Tibial nerve (tissue), 4 donors: Measurements from ENCODE around the gene GPRIN3. TPM values are rescaled to one million over a fixed set of nuclear protein-coding genes. Genes with fewer than 3 reads are reported as not detected.

Source experiments
- DNase-seq, 2 donors: peaks; one replicate each; pipeline ENCODE4 v3.0.0-alpha.2; 2019; ENCODE audit warnings: low spot score in 2 of 2
- H3K27ac ChIP-seq, 4 donors: fragments of 200-600 bp; sonication (generic) in 3 of 4; one replicate each; pipeline ENCODE4 v1.5.1; 2017 to 2019; ENCODE audit warnings: mild to moderate bottlenecking in 1 of 4
- H3K27me3 ChIP-seq, 2 donors: fragments of 200-600 bp; sonication (generic) in 1 of 2; one replicate each; pipeline versions ENCODE4 v1.5.1 to v1.6.0; 2017 to 2019
- H3K36me3 ChIP-seq, 3 donors: fragments of 200-600 bp; sonication (generic); one replicate each; pipeline ENCODE4 v1.5.1; 2018 to 2019
- H3K4me1 ChIP-seq, 4 donors: fragments of 200-600 bp; sonication (generic) in 3 of 4; one replicate each; pipeline ENCODE4 v1.5.1; 2017 to 2019
- H3K4me3 ChIP-seq, 4 donors: fragments of 200-600 bp; sonication (generic) in 3 of 4; one replicate each; pipeline ENCODE4 v1.5.1; 2017 to 2019; ENCODE audit warnings: mild to moderate bottlenecking in 1 of 4, moderate library complexity in 1 of 4
- H3K9me3 ChIP-seq, 4 donors: fragments of 200-600 bp; sonication (generic) in 3 of 4; one replicate each; pipeline ENCODE4 v1.5.1; 2017 to 2019
- EP300 ChIP-seq, 2 donors: sonication (generic); formaldehyde crosslinking; IDR thresholded peaks; one replicate each; pipeline ENCODE4 v1.6.1; 2017; ENCODE audit warnings: antibody characterized with exemption in 2 of 2, mild to moderate bottlenecking in 1 of 2
- POLR2A ChIP-seq, 2 donors: fragments of 450-650 bp; IDR thresholded peaks; one replicate each; pipeline ENCODE4 v1.6.1; 2017; ENCODE audit warnings: antibody characterized with exemption in 2 of 2, mild to moderate bottlenecking in 2 of 2, moderate library complexity in 2 of 2
- WGBS, 2 donors: methylation state at CpG; one replicate each; pipeline ENCODE4 v1.1.5; 2018; 5-methylcytosine and 5-hydroxymethylcytosine counted together
- total RNA-seq, 4 donors: library from RNA; depleted of rRNA; stranded (reverse); fragments of >200 nt; gene quantifications; one replicate each; pipeline ENCODE4 v1.1.0, GENCODE V29; 2016
- TF ChIP-seq, protein P1 (sequence below), 5 experiments: fragments of 200-600 bp in 3 of 5; fragments of 450-650 bp in 2 of 5; sonication (generic) in 3 of 5; IDR thresholded peaks; one replicate each; pipeline ENCODE4 v1.5.1; 2016 to 2019; ENCODE audit warnings: antibody characterized with exemption in 5 of 5, mild to moderate bottlenecking in 3 of 5, moderate library complexity in 2 of 5

GPRIN3 gene
- total RNA-seq, 4 donors from 2014 or later: 2.3 to 5.2 (median 4.6) TPM

GRCh38 chr4:89245459-89245858 lies 62.1 kb downstream of the GPRIN3 start:
- Histone ChIP-seq H3K36me3 (no peaks in the 10 kb centered on the region), H3K4me3 (no peak overlapping the region), H3K27me3 (no peaks in the 10 kb centered on the region), H3K9me3 (no peaks in the 10 kb centered on the region), H3K4me1 (no peaks in the 10 kb centered on the region), H3K27ac (no peak overlapping the region)
- WGBS, 2 donors: 84 to 85% methylated on average over 2 of the region's 2 CpGs
- DNase-seq: no peak
- TF ChIP-seq, protein P1, sequence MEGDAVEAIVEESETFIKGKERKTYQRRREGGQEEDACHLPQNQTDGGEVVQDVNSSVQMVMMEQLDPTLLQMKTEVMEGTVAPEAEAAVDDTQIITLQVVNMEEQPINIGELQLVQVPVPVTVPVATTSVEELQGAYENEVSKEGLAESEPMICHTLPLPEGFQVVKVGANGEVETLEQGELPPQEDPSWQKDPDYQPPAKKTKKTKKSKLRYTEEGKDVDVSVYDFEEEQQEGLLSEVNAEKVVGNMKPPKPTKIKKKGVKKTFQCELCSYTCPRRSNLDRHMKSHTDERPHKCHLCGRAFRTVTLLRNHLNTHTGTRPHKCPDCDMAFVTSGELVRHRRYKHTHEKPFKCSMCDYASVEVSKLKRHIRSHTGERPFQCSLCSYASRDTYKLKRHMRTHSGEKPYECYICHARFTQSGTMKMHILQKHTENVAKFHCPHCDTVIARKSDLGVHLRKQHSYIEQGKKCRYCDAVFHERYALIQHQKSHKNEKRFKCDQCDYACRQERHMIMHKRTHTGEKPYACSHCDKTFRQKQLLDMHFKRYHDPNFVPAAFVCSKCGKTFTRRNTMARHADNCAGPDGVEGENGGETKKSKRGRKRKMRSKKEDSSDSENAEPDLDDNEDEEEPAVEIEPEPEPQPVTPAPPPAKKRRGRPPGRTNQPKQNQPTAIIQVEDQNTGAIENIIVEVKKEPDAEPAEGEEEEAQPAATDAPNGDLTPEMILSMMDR (IDR thresholded peaks at IDR 0.05): no peak
- TF ChIP-seq POLR2A (IDR thresholded peaks at IDR 0.05) (no peak), EP300 (IDR thresholded peaks at IDR 0.05) (no peak)

GRCh38 chr4:89243733-89244252 lies 63.8 kb downstream of the GPRIN3 start:
- Histone ChIP-seq H3K4me3 (no peak overlapping the region), H3K27me3 (no peaks in the 10 kb centered on the region), H3K36me3 (no peaks in the 10 kb centered on the region), H3K27ac (no peak overlapping the region), H3K9me3 (no peaks in the 10 kb centered on the region), H3K4me1 (no peaks in the 10 kb centered on the region)
- TF ChIP-seq POLR2A (IDR thresholded peaks at IDR 0.05) (no peak), EP300 (IDR thresholded peaks at IDR 0.05) (no peak)
- TF ChIP-seq, protein P1 (IDR thresholded peaks at IDR 0.05): no peak
- DNase-seq: no peak

DNA sequence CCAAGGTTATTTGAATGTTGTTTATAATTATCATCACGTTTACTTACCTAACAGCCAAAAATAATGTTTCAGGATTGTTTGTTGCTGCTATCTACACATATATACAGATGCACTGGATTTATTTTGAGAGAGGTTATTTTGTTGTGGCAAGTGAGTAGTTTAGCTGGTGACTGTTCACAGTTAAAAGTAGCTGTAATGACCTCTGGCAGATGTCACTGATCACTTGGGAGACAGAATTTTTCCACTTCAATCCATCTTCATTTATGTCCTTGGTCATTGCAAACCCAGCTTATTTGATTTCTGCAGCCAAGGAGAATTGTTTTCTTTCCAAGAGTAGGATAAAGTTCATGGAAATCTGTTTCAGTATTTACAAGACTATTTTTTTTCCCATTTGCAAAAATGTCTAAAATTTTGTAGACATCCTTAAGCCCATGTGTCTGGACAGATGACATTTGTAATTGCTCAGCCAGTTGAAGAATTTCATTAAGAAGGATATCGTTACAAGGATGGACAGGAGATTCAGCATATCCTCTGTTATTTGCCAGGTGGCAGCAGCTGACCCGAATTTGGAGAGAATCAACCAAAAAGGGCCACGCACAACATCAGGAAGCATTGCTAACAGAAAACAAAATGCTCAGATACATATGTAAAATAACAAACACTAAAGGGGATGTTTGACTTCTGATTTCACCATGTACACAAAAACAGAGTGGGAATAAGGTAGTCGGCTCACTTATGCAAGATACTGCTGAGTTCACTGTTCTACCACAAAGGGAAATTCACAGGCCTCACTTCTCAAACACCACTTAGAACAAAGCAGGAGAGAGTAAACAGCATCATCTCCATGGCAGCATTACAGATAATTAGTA lies 64.5 kb downstream of the GPRIN3 start:
- Histone ChIP-seq H3K36me3 (no peaks in the 10 kb centered on the region), H3K9me3 (no peaks in the 10 kb centered on the region), H3K27ac (no peak overlapping the region), H3K4me1 (no peaks in the 10 kb centered on the region), H3K27me3 (no peaks in the 10 kb centered on the region), H3K4me3 (no peak overlapping the region)
- TF ChIP-seq, protein P1 (IDR thresholded peaks at IDR 0.05): no peak
- TF ChIP-seq EP300 (IDR thresholded peaks at IDR 0.05) (no peak), POLR2A (IDR thresholded peaks at IDR 0.05) (no peak)
- WGBS, 2 donors: 61 to 64% methylated on average over 5 of the region's 5 CpGs
- no peak for DNase-seq

- no peaks in the 10 kb centered on the region for H3K27me3 ChIP-seq
- no peak for DNase-seq
- no peaks in the 10 kb centered on the region for H3K4me1 ChIP-seq
- H3K9me3 ChIP-seq: no peaks in the 10 kb centered on the region
- 83 to 86% methylated on average over 2 of the region's 2 CpGs for WGBS, 2 donors
- H3K4me3 ChIP-seq: no peak overlapping the region
- TF ChIP-seq POLR2A (IDR thresholded peaks at IDR 0.05) (no peak), EP300 (IDR thresholded peaks at IDR 0.05) (no peak)
- TF ChIP-seq, protein P1 (IDR thresholded peaks at IDR 0.05): no peak
- H3K27ac ChIP-seq: no peak overlapping the region
- H3K36me3 ChIP-seq: no peaks in the 10 kb centered on the region
Measured at GRCh38 chr4:89242216-89242615, 65.4 kb downstream of the GPRIN3 start.

GRCh38 chr4:89230271-89230670 lies 77.3 kb downstream of the GPRIN3 start:
- DNase-seq: no peak
- no peaks in the 10 kb centered on the region for H3K36me3 ChIP-seq

More at GRCh38 chr4:89230271-89230670, 77.3 kb downstream of the GPRIN3 start:
- no peaks in the 10 kb centered on the region for H3K27me3 ChIP-seq
- no peaks in the 10 kb centered on the region for H3K9me3 ChIP-seq
- peaks cover 0 to 4% (median 0%) of the 10 kb centered on the region in 4 donors for H3K4me1 ChIP-seq
- H3K27ac ChIP-seq: no peak overlapping the region
- WGBS, 2 donors: 88 to 95% methylated on average over 3 of the region's 3 CpGs
- TF ChIP-seq EP300 (IDR thresholded peaks at IDR 0.05) (no peak), POLR2A (IDR thresholded peaks at IDR 0.05) (no peak)
- TF ChIP-seq, protein P1 (IDR thresholded peaks at IDR 0.05): no peak
- H3K4me3 ChIP-seq: no peak overlapping the region
